ENCODE data around the gene CDKL1.

- TF ChIP-seq CTCF (IDR thresholded peaks at IDR 0.05; ENCODE audit: low read length), result no peak
- TF ChIP-seq EZH2 (IDR thresholded peaks at IDR 0.05; ENCODE audit: borderline replicate concordance, low read length), result no peak
Observed at GRCh38 chr14:50347521-50347920, 49.2 kb downstream of the CDKL1 start.
